Mesenteric fat pad (tissue), 1 donor: ENCODE results near the gene NFATC2. TPM values are rescaled to one million over a fixed set of nuclear protein-coding genes. Genes with fewer than 3 reads are reported as not detected.

Experiments
- DNase-seq: peaks from one replicate; pipeline ENCODE4 v3.0.0-alpha.2; 2020; ENCODE audit warnings: low spot score
- total RNA-seq: library from RNA; stranded (reverse); fragmentation: NEBNext Ultra II Directional; extraction: Animal tissue kit (Norgen Biotek cat#: 25700); gene quantifications from one replicate; pipeline ENCODE4 v1.2.1, GENCODE V29; 2021
- donor health status: DM: yes; HTN: yes; CAD: no.

The NFATC2 gene
- total RNA-seq, 1 donor from 2014 or later = 9.3 TPM

- no peak for DNase-seq
Measured at GRCh38 chr20:51417250-51418136, 125.0 kb downstream of the NFATC2 start.

GRCh38 chr20:51416532-51417249 is 125.8 kb downstream of the NFATC2 start:
- DNase-seq = no peak

GRCh38 chr20:51413857-51414256 is 128.7 kb downstream of the NFATC2 start:
- no peak for DNase-seq

GRCh38 chr20:51412951-51413481 is 129.5 kb downstream of the NFATC2 start:
- DNase-seq = no peak

- DNase-seq = no peak
Measured at GRCh38 chr20:51412333-51412871, 130.1 kb downstream of the NFATC2 start.

- no peak for DNase-seq
Measured at GRCh38 chr20:51411870-51412269, 130.6 kb downstream of the NFATC2 start.

- no peak for DNase-seq
Measured at GRCh38 chr20:51410586-51411325, 131.8 kb downstream of the NFATC2 start.

GRCh38 chr20:51409192-51409880 is 133.2 kb downstream of the NFATC2 start:
- no peak for DNase-seq

GRCh38 chr20:51404297-51405060 is 138.0 kb downstream of the NFATC2 start:
- no peak for DNase-seq

- no peak for DNase-seq
Measured at GRCh38 chr20:51403466-51404220, 138.9 kb downstream of the NFATC2 start.

- no peak for DNase-seq
Measured at GRCh38 chr20:51402201-51402600, 140.3 kb downstream of the NFATC2 start.

GRCh38 chr20:51401496-51401895 is 141.0 kb downstream of the NFATC2 start:
- DNase-seq = no peak

GRCh38 chr20:51400051-51400926 is 142.2 kb downstream of the NFATC2 start:
- no peak for DNase-seq

- DNase-seq = no peak
Measured at GRCh38 chr20:51399006-51399890, 143.3 kb downstream of the NFATC2 start.

- no peak for DNase-seq
Measured at GRCh38 chr20:51398552-51398951, 144.0 kb downstream of the NFATC2 start.

- DNase-seq = no peak
Measured at GRCh38 chr20:51398083-51398482, 144.4 kb downstream of the NFATC2 start.

GRCh38 chr20:51397137-51397536 is 145.4 kb downstream of the NFATC2 start:
- DNase-seq = no peak
